GM18511 (cell line): Measurements from ENCODE around the gene RASSF8.
A peak's percentile ranks its signal among the peaks of the same experiment; 100 is the strongest.
"Not testable (repeated sequence)": the region's sequence is repeated elsewhere in the genome, so short reads cannot be mapped to it uniquely, and the experiment has no call there.

Experiments
- ATAC-seq: cut with Tn5 transposase; IDR thresholded peaks from one replicate; pipeline ENCODE4 v1.9.1; 2021; ENCODE audit warnings: mild to moderate bottlenecking, moderate library complexity; ENCODE audit not compliant: unreplicated experiment

Gene RASSF8

GRCh38 chr12:26055087-26055486, 96.6 kb downstream of the RASSF8 start:
- no peak for ATAC-seq

- no peak for ATAC-seq
These were observed 97.9 kb downstream of the RASSF8 start for GRCh38 chr12:26056335-26056734.

GRCh38 chr12:26057271-26057670, 98.8 kb downstream of the RASSF8 start:
- not testable (repeated sequence) for ATAC-seq

- ATAC-seq = no peak
These were observed 99.8 kb downstream of the RASSF8 start for GRCh38 chr12:26058308-26058707.

- no peak for ATAC-seq
These were observed 100.3 kb downstream of the RASSF8 start for GRCh38 chr12:26058818-26059217.

- no peak for ATAC-seq
These were observed 103.5 kb downstream of the RASSF8 start for GRCh38 chr12:26062006-26062405.

- ATAC-seq = no peak
These were observed 104.1 kb downstream of the RASSF8 start for GRCh38 chr12:26062566-26062965.

- no peak for ATAC-seq
These were observed 107.0 kb downstream of the RASSF8 start for GRCh38 chr12:26065451-26065850.

- ATAC-seq = no peak
These were observed 110.0 kb downstream of the RASSF8 start for GRCh38 chr12:26068503-26068902.

GRCh38 chr12:26069796-26070195, 111.3 kb downstream of the RASSF8 start:
- ATAC-seq = no peak

- no peak for ATAC-seq
These were observed 119.6 kb downstream of the RASSF8 start for GRCh38 chr12:26077915-26078702.

GRCh38 chr12:26080911-26081310, 122.4 kb downstream of the RASSF8 start:
- ATAC-seq = no peak

GRCh38 chr12:26086936-26087335, 128.5 kb downstream of the RASSF8 start:
- no peak for ATAC-seq

GRCh38 chr12:26088998-26089397, 130.5 kb downstream of the RASSF8 start:
- ATAC-seq = peak; percentile 99

GRCh38 chr12:26090836-26091510, 132.5 kb downstream of the RASSF8 start:
- no peak for ATAC-seq

GRCh38 chr12:26091822-26092221, 133.3 kb downstream of the RASSF8 start:
- no peak for ATAC-seq

GRCh38 chr12:26092346-26093105, 134.0 kb downstream of the RASSF8 start:
- ATAC-seq = no peak

GRCh38 chr12:26095186-26095585, 136.7 kb downstream of the RASSF8 start:
- no peak for ATAC-seq

- ATAC-seq = no peak
These were observed 137.6 kb downstream of the RASSF8 start for GRCh38 chr12:26096036-26096435.

- ATAC-seq = peak; percentile 78
These were observed 138.8 kb downstream of the RASSF8 start for GRCh38 chr12:26097046-26097878.
